ENCODE data around the gene GNA15. TPM values are rescaled to one million over a fixed set of nuclear protein-coding genes. Genes with fewer than 3 reads are reported as not detected.

The GNA15 gene
- total and polyA plus RNA-seq, 2 of the 8 experiments (the other 6 are each of a cell fraction or from before 2014, with no cell fraction given) = 0.26 to 0.45 TPM

- Histone ChIP-seq H2AK5ac (ENCODE audit: low read depth, low read length) (no peak overlapping the region), H2BK15ac (ENCODE audit: low read length) (no peak overlapping the region), H3K27ac (ENCODE audit: low read depth, low read length) (no peak overlapping the region), H3K36me3 (ENCODE audit: control insufficient read depth in 2 of 4, insufficient read depth in 4 of 4, low read length in 3 of 4) (no peaks in the 10 kb centered on the region), H3K4me3 (ENCODE audit: extremely low read depth in 1 of 4, insufficient read depth in 2 of 4, low read depth in 3 of 4, low read length in 4 of 4) (no peak overlapping the region), H3K4me1 (replicated peaks in 1 of 4; ENCODE audit: control insufficient read depth in 3 of 4, insufficient read depth in 4 of 4, low read length in 3 of 4) (peaks cover 0 to 3% (median under 1%) of the 10 kb centered on the region in 4 experiments; a peak in 2 of 7 replicates), H2BK120ac (replicated peaks; ENCODE audit: low read depth, low read length) (no peak overlapping the region), H2BK12ac (ENCODE audit: low read depth, low read length) (no peak overlapping the region), H2BK5ac (ENCODE audit: low read depth, low read length) (no peak overlapping the region), H3K18ac (ENCODE audit: extremely low read depth, low read length) (no peak overlapping the region), H2AFZ (ENCODE audit: low read length) (no peak overlapping the region), H4K20me1 (replicated peaks in 1 of 2; ENCODE audit: control insufficient read depth in 1 of 2, insufficient read depth in 2 of 2, low read length in 2 of 2) (no peaks in the 10 kb centered on the region), H3K23ac (ENCODE audit: insufficient read length) (no peak overlapping the region), H3K4me2 (ENCODE audit: insufficient read depth in 1 of 2, low read depth in 2 of 2, low read length in 2 of 2) (no peak overlapping the region), H3K79me1 (ENCODE audit: low read depth, low read length) (no peaks in the 10 kb centered on the region), H3K27me3 (replicated peaks in 1 of 4; ENCODE audit: control insufficient read depth in 3 of 4, extremely low read depth in 1 of 4, insufficient read depth in 3 of 4, low read length in 3 of 4) (peaks cover 0 to 5% (median 2%) of the 10 kb centered on the region in 4 experiments; a peak in 3 of 7 replicates), H4K8ac (ENCODE audit: extremely low read depth, insufficient read depth, low read length) (no peak overlapping the region), H3K56ac (replicated peaks; ENCODE audit: insufficient read length, low read depth, low read length) (no peak overlapping the region), H3K4ac (replicated peaks; ENCODE audit: insufficient read length, low read depth, low read length) (no peak overlapping the region), H3K79me2 (ENCODE audit: control insufficient read depth in 1 of 2, insufficient read depth in 2 of 2, low read length in 2 of 2) (no peaks in the 10 kb centered on the region), H3K9ac (replicated peaks in 1 of 4; ENCODE audit: extremely low read depth in 1 of 4, low read depth in 3 of 4, low read length in 3 of 4) (no peak overlapping the region), H3K9me3 (ENCODE audit: insufficient read depth in 2 of 2, low read depth in 1 of 2, low read length in 1 of 2) (no peaks in the 10 kb centered on the region), H3K23me2 (ENCODE audit: low read depth, low read length) (no peaks in the 10 kb centered on the region), H3K14ac (ENCODE audit: insufficient read length) (no peak overlapping the region), H4K91ac (replicated peaks; ENCODE audit: insufficient read length, low read length) (no peak overlapping the region), H2BK20ac (ENCODE audit: low read length) (no peak overlapping the region), H4K5ac (ENCODE audit: insufficient read length, low read depth, low read length) (no peak overlapping the region)
- WGBS, 2 experiments (ENCODE audit: extremely low coverage in 1 of 2, insufficient coverage in 1 of 2, insufficient read length in 1 of 2, insufficient replicate concordance in 2 of 2, low coverage in 1 of 2, low lambda C conversion rate in 2 of 2, missing lambda C conversion rate in 1 of 2) = 94% methylated on average over 4 of the region's 4 CpGs; no CpG with 5 or more reads in 1 of the 2 experiments
- ChIA-PET POLR2A (ENCODE audit: partially characterized antibody) (no interaction called here), CTCF (ENCODE audit: partially characterized antibody) (interaction anchor here (0.5 to 11.1 kb wide), 13 partner anchors 9 to 513 kb away, joined by 3 to 162 read pairs (median 5); no protein-coding TSS in a partner anchor)
- TF ChIP-seq CREB1 (IDR thresholded peaks at IDR 0.05) (no peak), HDAC6 (IDR thresholded peaks at IDR 0.05; ENCODE audit: low read depth, low read length) (no peak)
- DNase-seq (ENCODE audit: low read depth in 1 of 2, low spot score in 2 of 2) = no peak
- FAIRE-seq = no peak
Measured at GRCh38 chr19:3161453-3161852, 25.6 kb downstream of the GNA15 start.
